Measurements from ENCODE around the gene SLC40A1. TPM values are rescaled to one million over a fixed set of nuclear protein-coding genes. Genes with fewer than 3 reads are reported as not detected.
"Not testable (repeated sequence)": the region's sequence is repeated elsewhere in the genome, so short reads cannot be mapped to it uniquely, and the experiment has no call there.

SLC40A1 gene
- polyA plus RNA-seq, 2 donors = 5.5 to 7.0 TPM

GRCh38 chr2:189601652-189602051, 21.1 kb upstream of the SLC40A1 start:
- not testable (repeated sequence) for H3K4me1 ChIP-seq (ENCODE audit: control insufficient read depth in 2 of 2, insufficient read depth in 2 of 2, low read length in 1 of 2); H3K9me3 ChIP-seq (ENCODE audit: control insufficient read depth in 2 of 2, insufficient read depth in 1 of 2, low read depth in 1 of 2, low read length in 1 of 2); H3K27me3 ChIP-seq (ENCODE audit: control insufficient read depth in 1 of 2, insufficient read depth in 2 of 2, low read length in 2 of 2); H3K4me3 ChIP-seq (ENCODE audit: low read depth in 1 of 2, low read length in 2 of 2); H3K36me3 ChIP-seq (ENCODE audit: control insufficient read depth in 2 of 2, insufficient read depth in 2 of 2, low read length in 1 of 2); H3K27ac ChIP-seq (ENCODE audit: low read depth in 2 of 2, low read length in 1 of 2)
- whole genome bisulfite sequencing, 2 donors = 80 to 97% methylated on average over 2 of the region's 2 CpGs

DNA sequence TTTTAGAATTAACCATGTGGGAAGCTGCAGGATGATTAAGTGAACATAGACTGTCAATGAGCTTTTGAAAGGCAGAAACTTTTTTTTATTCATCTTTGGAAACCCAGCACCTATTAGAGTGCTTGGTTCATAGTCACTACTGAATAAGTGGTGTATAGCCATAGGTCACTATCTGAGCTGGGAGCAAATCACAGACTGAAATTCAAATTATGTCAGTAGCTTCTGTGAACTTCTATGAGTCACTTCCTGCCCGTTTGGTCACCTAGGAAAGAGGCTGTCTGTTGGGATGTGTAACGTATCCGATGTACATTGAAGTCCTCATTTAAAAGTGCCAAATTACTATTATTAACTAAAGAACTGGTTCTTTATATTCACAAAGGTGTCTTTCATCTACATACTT, 20.5 kb upstream of the SLC40A1 start:
- 37 to 63% methylated on average over 3 of the region's 3 CpGs for WGBS, 2 donors
- H3K9me3 ChIP-seq (ENCODE audit: control insufficient read depth in 2 of 2, insufficient read depth in 1 of 2, low read depth in 1 of 2, low read length in 1 of 2) = no peaks in the 10 kb centered on the region
- no peaks in the 10 kb centered on the region for H3K36me3 ChIP-seq (ENCODE audit: control insufficient read depth in 2 of 2, insufficient read depth in 2 of 2, low read length in 1 of 2)
- H3K27me3 ChIP-seq (ENCODE audit: control insufficient read depth in 1 of 2, insufficient read depth in 2 of 2, low read length in 2 of 2) = no peaks in the 10 kb centered on the region
- no peak overlapping the region for H3K27ac ChIP-seq (ENCODE audit: low read depth in 2 of 2, low read length in 1 of 2)
- H3K4me3 ChIP-seq (ENCODE audit: low read depth in 1 of 2, low read length in 2 of 2) = no peak overlapping the region
- no peaks in the 10 kb centered on the region for H3K4me1 ChIP-seq (ENCODE audit: control insufficient read depth in 2 of 2, insufficient read depth in 2 of 2, low read length in 1 of 2)

DNA sequence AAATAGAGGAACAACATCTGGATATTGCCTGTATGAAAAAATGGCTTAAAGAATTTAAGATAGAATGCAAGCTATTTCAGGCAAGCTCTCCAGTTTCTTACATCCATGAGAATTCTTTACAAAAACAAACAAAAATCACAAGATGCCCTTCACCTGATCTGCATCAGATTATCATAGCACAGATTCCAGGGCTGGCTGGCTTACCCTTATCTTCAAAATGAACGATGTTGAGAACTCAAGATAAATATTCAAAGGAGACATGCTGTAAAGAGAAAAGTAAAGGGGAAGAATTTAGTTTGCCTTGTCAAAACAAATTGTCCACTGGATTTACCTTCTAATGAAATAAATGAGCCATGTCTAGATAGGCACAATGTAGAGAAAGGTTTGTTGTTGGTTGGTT, 18.7 kb upstream of the SLC40A1 start:
- Histone ChIP-seq H3K27me3 (ENCODE audit: control insufficient read depth in 1 of 2, insufficient read depth in 2 of 2, low read length in 2 of 2) (no peaks in the 10 kb centered on the region), H3K9me3 (ENCODE audit: control insufficient read depth in 2 of 2, insufficient read depth in 1 of 2, low read depth in 1 of 2, low read length in 1 of 2) (no peaks in the 10 kb centered on the region), H3K27ac (ENCODE audit: low read depth in 2 of 2, low read length in 1 of 2) (no peak overlapping the region), H3K4me1 (ENCODE audit: control insufficient read depth in 2 of 2, insufficient read depth in 2 of 2, low read length in 1 of 2) (no peaks in the 10 kb centered on the region), H3K36me3 (ENCODE audit: control insufficient read depth in 2 of 2, insufficient read depth in 2 of 2, low read length in 1 of 2) (no peaks in the 10 kb centered on the region), H3K4me3 (ENCODE audit: low read depth in 1 of 2, low read length in 2 of 2) (no peak overlapping the region)
- WGBS, 2 donors = 19 to 26% methylated on average over 1 of the region's 1 CpG

DNA sequence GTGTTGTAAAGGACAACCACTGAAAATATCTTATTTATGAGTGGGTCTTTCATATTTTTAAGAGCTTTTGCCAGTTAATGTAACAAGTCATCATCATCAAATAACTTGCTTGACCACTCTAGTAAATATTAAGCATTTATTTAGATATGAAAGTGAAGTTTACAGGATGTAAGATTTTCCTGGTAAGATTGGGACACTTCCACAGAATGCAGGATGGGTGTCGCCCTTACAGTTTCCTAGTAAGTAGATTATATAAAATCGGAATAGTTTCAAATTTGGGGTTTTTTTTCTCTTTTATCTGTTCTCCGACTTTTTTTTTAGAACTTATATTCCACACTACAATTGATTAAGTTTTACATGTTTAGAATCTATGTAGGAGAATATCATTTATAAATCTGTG, 14.8 kb upstream of the SLC40A1 start:
- H3K27ac ChIP-seq (ENCODE audit: low read depth in 2 of 2, low read length in 1 of 2) = no peak overlapping the region
- no peak overlapping the region for H3K4me3 ChIP-seq (ENCODE audit: low read depth in 1 of 2, low read length in 2 of 2)
- no peaks in the 10 kb centered on the region for H3K36me3 ChIP-seq (ENCODE audit: control insufficient read depth in 2 of 2, insufficient read depth in 2 of 2, low read length in 1 of 2)
- WGBS, 2 donors = 76 to 87% methylated on average over 3 of the region's 3 CpGs
- H3K9me3 ChIP-seq (ENCODE audit: control insufficient read depth in 2 of 2, insufficient read depth in 1 of 2, low read depth in 1 of 2, low read length in 1 of 2) = no peaks in the 10 kb centered on the region
- no peaks in the 10 kb centered on the region for H3K27me3 ChIP-seq (ENCODE audit: control insufficient read depth in 1 of 2, insufficient read depth in 2 of 2, low read length in 2 of 2)
- H3K4me1 ChIP-seq (ENCODE audit: control insufficient read depth in 2 of 2, insufficient read depth in 2 of 2, low read length in 1 of 2) = no peaks in the 10 kb centered on the region

GRCh38 chr2:189594305-189594704, 13.7 kb upstream of the SLC40A1 start:
- WGBS, 2 donors = 88 to 92% methylated on average over 2 of the region's 2 CpGs
- no peaks in the 10 kb centered on the region for H3K27me3 ChIP-seq (ENCODE audit: control insufficient read depth in 1 of 2, insufficient read depth in 2 of 2, low read length in 2 of 2)
- H3K4me3 ChIP-seq (ENCODE audit: low read depth in 1 of 2, low read length in 2 of 2) = no peak overlapping the region
- no peak overlapping the region for H3K27ac ChIP-seq (ENCODE audit: low read depth in 2 of 2, low read length in 1 of 2)
- H3K4me1 ChIP-seq (ENCODE audit: control insufficient read depth in 2 of 2, insufficient read depth in 2 of 2, low read length in 1 of 2) = no peaks in the 10 kb centered on the region
- H3K9me3 ChIP-seq (ENCODE audit: control insufficient read depth in 2 of 2, insufficient read depth in 1 of 2, low read depth in 1 of 2, low read length in 1 of 2) = no peaks in the 10 kb centered on the region
- H3K36me3 ChIP-seq (ENCODE audit: control insufficient read depth in 2 of 2, insufficient read depth in 2 of 2, low read length in 1 of 2) = no peaks in the 10 kb centered on the region

GRCh38 chr2:189593115-189593514, 12.5 kb upstream of the SLC40A1 start:
- Histone ChIP-seq H3K4me1 (ENCODE audit: control insufficient read depth in 2 of 2, insufficient read depth in 2 of 2, low read length in 1 of 2) (no peaks in the 10 kb centered on the region), H3K4me3 (ENCODE audit: low read depth in 1 of 2, low read length in 2 of 2) (no peak overlapping the region), H3K9me3 (ENCODE audit: control insufficient read depth in 2 of 2, insufficient read depth in 1 of 2, low read depth in 1 of 2, low read length in 1 of 2) (no peaks in the 10 kb centered on the region), H3K36me3 (ENCODE audit: control insufficient read depth in 2 of 2, insufficient read depth in 2 of 2, low read length in 1 of 2) (no peaks in the 10 kb centered on the region), H3K27ac (ENCODE audit: low read depth in 2 of 2, low read length in 1 of 2) (no peak overlapping the region), H3K27me3 (ENCODE audit: control insufficient read depth in 1 of 2, insufficient read depth in 2 of 2, low read length in 2 of 2) (no peaks in the 10 kb centered on the region)
- 94 to 98% methylated on average over 3 of the region's 3 CpGs for WGBS, 2 donors

DNA sequence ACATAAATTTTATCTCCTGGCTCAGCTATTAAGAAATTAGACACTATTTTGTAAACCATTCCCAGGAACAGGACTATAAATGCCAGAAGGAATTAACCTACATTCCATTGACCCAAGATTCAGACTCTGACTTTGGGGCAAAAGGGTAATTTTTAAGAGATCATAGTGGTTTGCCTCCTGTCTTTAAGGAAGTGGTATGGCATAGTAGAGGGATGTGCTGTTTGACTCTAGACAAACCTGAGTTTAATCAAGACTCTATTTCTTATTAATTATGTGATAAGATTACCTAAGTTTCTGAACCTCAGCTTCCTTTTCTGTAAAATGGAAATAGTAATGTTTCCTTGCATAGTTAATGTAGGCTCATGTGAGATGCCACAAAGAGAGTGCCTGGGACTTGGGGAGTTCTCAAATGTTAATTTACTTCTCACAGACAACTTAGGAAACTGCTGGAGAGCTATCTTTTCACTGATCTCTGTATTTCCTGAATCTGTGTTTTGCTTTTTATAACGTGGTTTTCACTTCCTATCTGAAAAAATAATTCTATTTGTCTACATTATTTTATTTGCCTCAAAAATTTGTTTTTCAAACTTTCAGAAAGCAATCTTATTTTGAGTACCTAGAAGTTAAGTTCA, 11.9 kb upstream of the SLC40A1 start:
- no peaks in the 10 kb centered on the region for H3K9me3 ChIP-seq (ENCODE audit: control insufficient read depth in 2 of 2, insufficient read depth in 1 of 2, low read depth in 1 of 2, low read length in 1 of 2)
- WGBS, 2 donors = 45 to 56% methylated on average over 1 of the region's 1 CpG

DNA sequence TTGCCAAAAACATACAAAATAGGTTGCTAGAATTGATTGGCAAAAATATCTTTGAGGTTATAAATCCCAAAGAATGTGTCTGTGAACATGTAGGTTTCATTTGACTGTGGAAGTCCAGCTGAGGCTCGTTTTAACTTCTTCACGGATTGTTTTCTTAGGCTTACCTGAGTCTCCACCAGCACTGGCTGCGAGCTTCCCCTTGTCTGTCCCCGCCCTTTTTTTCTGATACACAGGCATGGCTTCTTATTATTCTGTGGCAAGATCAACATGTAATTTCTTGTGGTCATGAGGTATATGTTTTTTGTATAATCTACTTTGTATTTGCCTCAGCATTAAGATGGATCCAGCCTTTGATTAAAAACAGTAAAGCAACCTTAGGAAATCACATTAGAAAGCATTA, 7.2 kb upstream of the SLC40A1 start:
- no peaks in the 10 kb centered on the region for H3K36me3 ChIP-seq (ENCODE audit: control insufficient read depth in 2 of 2, insufficient read depth in 2 of 2, low read length in 1 of 2)
- H3K4me3 ChIP-seq (ENCODE audit: low read depth in 1 of 2, low read length in 2 of 2) = no peak overlapping the region
- no peaks in the 10 kb centered on the region for H3K9me3 ChIP-seq (ENCODE audit: control insufficient read depth in 2 of 2, insufficient read depth in 1 of 2, low read depth in 1 of 2, low read length in 1 of 2)
- H3K27me3 ChIP-seq (ENCODE audit: control insufficient read depth in 1 of 2, insufficient read depth in 2 of 2, low read length in 2 of 2) = no peaks in the 10 kb centered on the region
- WGBS, 2 donors = 62 to 75% methylated on average over 4 of the region's 4 CpGs
- H3K4me1 ChIP-seq (ENCODE audit: control insufficient read depth in 2 of 2, insufficient read depth in 2 of 2, low read length in 1 of 2) = no peaks in the 10 kb centered on the region
- no peak overlapping the region for H3K27ac ChIP-seq (ENCODE audit: low read depth in 2 of 2, low read length in 1 of 2)

More for the DNA sequence above, 11.9 kb upstream of the SLC40A1 start:
- H3K27me3 ChIP-seq (ENCODE audit: control insufficient read depth in 1 of 2, insufficient read depth in 2 of 2, low read length in 2 of 2) = no peaks in the 10 kb centered on the region
- H3K4me1 ChIP-seq (ENCODE audit: control insufficient read depth in 2 of 2, insufficient read depth in 2 of 2, low read length in 1 of 2) = no peaks in the 10 kb centered on the region
- H3K36me3 ChIP-seq (ENCODE audit: control insufficient read depth in 2 of 2, insufficient read depth in 2 of 2, low read length in 1 of 2) = no peaks in the 10 kb centered on the region
- H3K27ac ChIP-seq (ENCODE audit: low read depth in 2 of 2, low read length in 1 of 2) = no peak overlapping the region
- H3K4me3 ChIP-seq (ENCODE audit: low read depth in 1 of 2, low read length in 2 of 2) = no peak overlapping the region

GRCh38 chr2:189585226-189585756, 4.7 kb upstream of the SLC40A1 start:
- Histone ChIP-seq H3K4me3 (ENCODE audit: low read depth in 1 of 2, low read length in 2 of 2) (no peak overlapping the region), H3K27ac (ENCODE audit: low read depth in 2 of 2, low read length in 1 of 2) (no peak overlapping the region), H3K9me3 (ENCODE audit: control insufficient read depth in 2 of 2, insufficient read depth in 1 of 2, low read depth in 1 of 2, low read length in 1 of 2) (no peaks in the 10 kb centered on the region), H3K27me3 (ENCODE audit: control insufficient read depth in 1 of 2, insufficient read depth in 2 of 2, low read length in 2 of 2) (no peaks in the 10 kb centered on the region), H3K36me3 (ENCODE audit: control insufficient read depth in 2 of 2, insufficient read depth in 2 of 2, low read length in 1 of 2) (no peaks in the 10 kb centered on the region), H3K4me1 (ENCODE audit: control insufficient read depth in 2 of 2, insufficient read depth in 2 of 2, low read length in 1 of 2) (peaks cover 0 to 4% of the 10 kb centered on the region in 2 donors)
- 73 to 79% methylated on average over 4 of the region's 4 CpGs for WGBS, 2 donors

DNA sequence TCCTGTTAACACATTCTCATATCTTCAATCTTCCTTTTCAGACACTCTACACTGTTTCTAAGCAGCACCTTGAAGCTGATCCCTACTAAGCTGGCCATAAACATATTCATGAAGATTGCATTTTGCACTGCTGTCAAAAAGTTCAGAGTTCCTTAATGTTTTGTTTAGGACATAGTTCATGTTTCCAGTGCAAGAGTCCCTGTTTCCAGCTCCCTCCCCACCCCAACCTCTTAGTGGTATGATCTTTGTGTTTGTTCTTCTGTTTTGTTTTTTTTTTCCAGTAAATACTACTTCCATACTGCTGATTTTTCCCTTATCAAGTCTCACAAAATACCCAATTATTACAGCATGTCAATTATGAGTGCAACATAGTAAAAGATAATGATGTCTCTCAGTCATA, 4.1 kb upstream of the SLC40A1 start:
- Histone ChIP-seq H3K27ac (ENCODE audit: low read depth in 2 of 2, low read length in 1 of 2) (no peak overlapping the region), H3K4me1 (ENCODE audit: control insufficient read depth in 2 of 2, insufficient read depth in 2 of 2, low read length in 1 of 2) (peaks cover 0 to 4% of the 10 kb centered on the region in 2 donors), H3K9me3 (ENCODE audit: control insufficient read depth in 2 of 2, insufficient read depth in 1 of 2, low read depth in 1 of 2, low read length in 1 of 2) (no peaks in the 10 kb centered on the region), H3K4me3 (ENCODE audit: low read depth in 1 of 2, low read length in 2 of 2) (no peak overlapping the region), H3K36me3 (ENCODE audit: control insufficient read depth in 2 of 2, insufficient read depth in 2 of 2, low read length in 1 of 2) (no peaks in the 10 kb centered on the region), H3K27me3 (ENCODE audit: control insufficient read depth in 1 of 2, insufficient read depth in 2 of 2, low read length in 2 of 2) (no peaks in the 10 kb centered on the region)
